BJ (cell line): ENCODE results near the gene LZTS2. TPM values are rescaled to one million over a fixed set of nuclear protein-coding genes. Genes with fewer than 3 reads are reported as not detected.

Experiments
- CTCF ChIA-PET: fragments of 350-600 bp; formaldehyde crosslinking; extraction: SDS; loops from one replicate; lab custom pipeline; 2021; ENCODE audit warnings: antibody characterized with exemption, inconsistent platforms; lab: Yijun Ruan, JAX
- POLR2A ChIA-PET: fragments of 300-600 bp; sonication (Branson Sonifier 250); formaldehyde crosslinking; extraction: SDS; loops from one replicate; lab custom pipeline; 2021; ENCODE audit warnings: antibody characterized with exemption; lab: Charles Lee
- DNase-seq: peaks from one replicate; pipeline ENCODE4 v3.0.0-alpha.2; 2011; ENCODE audit warnings: low read depth
- H3K27me3 ChIP-seq: 2 replicates; pipeline ENCODE4 v1.6.0; 2011; ENCODE audit warnings: low read length; ENCODE audit not compliant: control insufficient read depth, insufficient read depth
- H3K36me3 ChIP-seq: 2 replicates; pipeline ENCODE4 v1.5.1; 2011; ENCODE audit warnings: low read length; ENCODE audit not compliant: control insufficient read depth, insufficient read depth
- H3K4me3 ChIP-seq: 2 replicates; pipeline ENCODE4 v1.5.1; 2011; ENCODE audit warnings: low read depth, mild to moderate bottlenecking, control low read depth, low read length
- CTCF ChIP-seq: IDR thresholded peaks from 2 replicates; pipeline ENCODE4 v1.5.1; 2011; ENCODE audit warnings: low read depth, mild to moderate bottlenecking, control low read depth, inconsistent platforms, low read length, moderate library complexity; ENCODE audit not compliant: insufficient read depth
- polyA plus RNA-seq: library from polyadenylated mRNA; depleted of rRNA; stranded (reverse); fragments of >200 nt; gene quantifications from 2 replicates; pipeline ENCODE4 v1.2.3, GENCODE V29; 2011

The LZTS2 gene
- polyA plus RNA-seq, 1 experiment, result 81.5 TPM

- Histone ChIP-seq H3K4me3 (no peak overlapping the region), H3K36me3 (peaks cover 37% of the 10 kb centered on the region), H3K27me3 (no peaks in the 10 kb centered on the region)
- POLR2A ChIA-PET, result no interaction called here
- CTCF ChIA-PET, result interaction anchor here (0.8 to 27.0 kb wide), 10 partner anchors 10 to 102 kb away, joined by 3 to 676 read pairs (median 6); partner anchors contain the start of genes KAZALD1, PDZD7 and SFXN3
- no peak for TF ChIP-seq CTCF
- no peak for DNase-seq
Observed at GRCh38 chr10:101040851-101041250, 41.2 kb downstream of the LZTS2 start.

GRCh38 chr10:101041252-101041761, 41.7 kb downstream of the LZTS2 start:
- TF ChIP-seq CTCF, result peak; percentile 88
- Histone ChIP-seq H3K27me3 (no peaks in the 10 kb centered on the region), H3K36me3 (peaks cover 33% of the 10 kb centered on the region), H3K4me3 (no peak overlapping the region)
- peak; percentile 46 for DNase-seq
- POLR2A ChIA-PET, result interaction anchor here (0.6 kb wide), 1 partner anchor 102 kb away, joined by 4 read pairs; no protein-coding TSS in a partner anchor
- CTCF ChIA-PET, result interaction anchor here (0.6 to 27.0 kb wide), 15 partner anchors 8 to 532 kb away, joined by 3 to 676 read pairs (median 4); partner anchors contain the start of genes KAZALD1, PDZD7 and SFXN3

GRCh38 chr10:101042118-101042517, 42.5 kb downstream of the LZTS2 start:
- ChIA-PET POLR2A (interaction anchor here (1.1 to 1.4 kb wide), 3 partner anchors 10 to 25 kb away, joined by 4 to 9 read pairs (median 4); no protein-coding TSS in a partner anchor), CTCF (interaction anchor here (1.0 to 27.0 kb wide), 10 partner anchors 9 to 100 kb away, joined by 3 to 676 read pairs (median 7); partner anchors contain the start of genes KAZALD1, LZTS2, PDZD7 and SFXN3)
- Histone ChIP-seq H3K27me3 (no peaks in the 10 kb centered on the region), H3K36me3 (peaks cover 25% of the 10 kb centered on the region), H3K4me3 (peak overlapping the region; percentile 47)
- no peak for TF ChIP-seq CTCF
- DNase-seq, result no peak

GRCh38 chr10:101042667-101043362, 43.2 kb downstream of the LZTS2 start:
- peaks cover 19% of the 10 kb centered on the region for H3K36me3 ChIP-seq
- H3K27me3 ChIP-seq, result peaks cover 3% of the 10 kb centered on the region; the same call in 1 of the 2 replicates
- DNase-seq, result peak; percentile 92
- H3K4me3 ChIP-seq, result peak overlapping the region; percentile 47
- CTCF ChIA-PET, result interaction anchor here (0.7 to 27.0 kb wide), 17 partner anchors 10 to 100 kb away, joined by 3 to 676 read pairs (median 5); partner anchors contain the start of genes KAZALD1, LZTS2, PDZD7 and SFXN3
- POLR2A ChIA-PET, result interaction anchor here (0.5 to 1.4 kb wide), 9 partner anchors 8 to 1199 kb away, joined by 3 to 13 read pairs (median 4); partner anchors contain the start of genes HIF1AN, KAZALD1, PDZD7 and PITX3
- no peak for TF ChIP-seq CTCF

- DNase-seq, result no peak
- ChIA-PET POLR2A (interaction anchor here (0.5 to 1.4 kb wide), 10 partner anchors 9 to 1198 kb away, joined by 3 to 13 read pairs (median 4); partner anchors contain the start of genes HIF1AN, KAZALD1, PDZD7 and PITX3), CTCF (interaction anchor here (0.7 to 27.0 kb wide), 15 partner anchors 12 to 99 kb away, joined by 3 to 676 read pairs (median 7); partner anchors contain the start of genes KAZALD1, LZTS2, PDZD7 and SFXN3)
Observed at GRCh38 chr10:101043363-101043707, 43.7 kb downstream of the LZTS2 start.

More at GRCh38 chr10:101043363-101043707, 43.7 kb downstream of the LZTS2 start:
- peaks cover 5% of the 10 kb centered on the region; the same call in 1 of the 2 replicates for H3K27me3 ChIP-seq
- H3K36me3 ChIP-seq, result peaks cover 14% of the 10 kb centered on the region
- peak overlapping the region; percentile 47 for H3K4me3 ChIP-seq
- TF ChIP-seq CTCF, result no peak
